GM23338 (cell line): Measurements from ENCODE around the gene SVBP. TPM values are rescaled to one million over a fixed set of nuclear protein-coding genes. Genes with fewer than 3 reads are reported as not detected.

Experiments used
- ATAC-seq: fragments of 200-7000 bp; cut with Tn5 transposase; 3 replicates; pipeline ENCODE4 v1.9.1; 2020
- DNase-seq: peaks from one replicate; pipeline ENCODE4 v3.0.0-alpha.2; 2015; ENCODE audit warnings: low spot score
- H2AFZ ChIP-seq: fragments of 200-600 bp; sonication (generic); 2 replicates; pipeline ENCODE4 v1.8.0; 2016; ENCODE audit warnings: antibody characterized with exemption, mild to moderate bottlenecking, moderate library complexity
- H3F3A ChIP-seq: fragments of 200-600 bp; sonication (generic); replicated peaks from 2 replicates; pipeline ENCODE4 v1.8.0; 2017; ENCODE audit warnings: antibody characterized with exemption, mixed run types, low read depth
- H3K27ac ChIP-seq: fragments of 200-600 bp; sonication (generic); 2 replicates; pipeline ENCODE4 v1.6.1; 2016; ENCODE audit warnings: low read depth
- H3K27me3 ChIP-seq: fragments of 200-600 bp; sonication (generic); 2 replicates; pipeline ENCODE4 v1.8.0; 2016; ENCODE audit warnings: mild to moderate bottlenecking, mixed run types, moderate library complexity; ENCODE audit not compliant: insufficient read depth
- H3K36me3 ChIP-seq: fragments of 200-600 bp; sonication (generic); 2 replicates; pipeline ENCODE4 v1.8.0; 2016; ENCODE audit warnings: mild to moderate bottlenecking; ENCODE audit not compliant: insufficient read depth
- H3K4me1 ChIP-seq: fragments of 200-600 bp; sonication (generic); 2 replicates; pipeline ENCODE4 v1.8.0; 2016; ENCODE audit warnings: mild to moderate bottlenecking, moderate library complexity; ENCODE audit not compliant: insufficient read depth
- H3K4me2 ChIP-seq: fragments of 200-600 bp; sonication (generic); 2 replicates; pipeline ENCODE4 v1.7.1; 2017; ENCODE audit warnings: mixed run types
- H3K4me3 ChIP-seq: fragments of 200-600 bp; sonication (generic); 2 replicates; pipeline ENCODE4 v1.6.1; 2016; ENCODE audit warnings: mixed run types
- H3K79me2 ChIP-seq: fragments of 200-600 bp; sonication (generic); replicated peaks from 2 replicates; pipeline ENCODE4 v1.8.0; 2017; ENCODE audit warnings: mild to moderate bottlenecking; ENCODE audit not compliant: insufficient read depth
- H3K9me2 ChIP-seq: fragments of 200-600 bp; sonication (generic); 2 replicates; pipeline ENCODE4 v1.8.0; 2017; ENCODE audit not compliant: insufficient read depth
- H4K20me1 ChIP-seq: fragments of 200-600 bp; sonication (generic); replicated peaks from 2 replicates; pipeline ENCODE4 v1.8.0; 2017; ENCODE audit warnings: mild to moderate bottlenecking; ENCODE audit not compliant: insufficient read depth
- H3K27ac Mint-ChIP-seq: 2 replicates; pipeline ENCODE4 v1.8.0; 2020; ENCODE audit warnings: inconsistent platforms, mild to moderate bottlenecking, moderate library complexity, mixed read lengths
- H3K27me3 Mint-ChIP-seq: 3 replicates; pipeline ENCODE4 v1.8.0; 2022; ENCODE audit warnings: low read depth, mild to moderate bottlenecking, moderate library complexity, mixed read lengths, inconsistent platforms; ENCODE audit not compliant: insufficient read depth, poor library complexity
- H3K36me3 Mint-ChIP-seq: 3 replicates; pipeline ENCODE4 v1.8.0; 2021; ENCODE audit warnings: low read depth, mild to moderate bottlenecking, inconsistent platforms, moderate library complexity, mixed read lengths
- H3K4me1 Mint-ChIP-seq: 3 replicates; pipeline ENCODE4 v1.8.0; 2020; ENCODE audit warnings: mild to moderate bottlenecking, inconsistent platforms, mixed read lengths
- H3K4me3 Mint-ChIP-seq: 3 replicates; pipeline ENCODE4 v1.8.0; 2021; ENCODE audit warnings: moderate library complexity, mild to moderate bottlenecking, inconsistent platforms, mixed read lengths
- H3K9me3 Mint-ChIP-seq: 3 replicates; pipeline ENCODE4 v1.8.0; 2020; ENCODE audit warnings: moderate library complexity, mild to moderate bottlenecking, inconsistent platforms, mixed read lengths
- CREB1 ChIP-seq: fragments of 250-450 bp; sonication (Bioruptor Pico); IDR thresholded peaks from 2 replicates; pipeline ENCODE4 v1.5.0; 2020; ENCODE audit warnings: low read depth, mild to moderate bottlenecking, moderate library complexity
- CTCF ChIP-seq, 2 experiments: fragments of 200-600 bp in 1 of 2; sonication (generic) in 1 of 2; conservative IDR thresholded peaks; 2 replicates each; pipeline versions ENCODE4 v1.5.1 to v1.6.1; 2016 to 2017; ENCODE audit warnings: antibody characterized with exemption in 2 of 2, low read depth in 2 of 2, mild to moderate bottlenecking in 2 of 2, moderate library complexity in 1 of 2
- EZH2phosphoT487 ChIP-seq: fragments of 200-600 bp; sonication (generic); IDR thresholded peaks from one replicate; pipeline ENCODE4 v1.8.1; 2018; ENCODE audit warnings: antibody characterized with exemption; ENCODE audit not compliant: unreplicated experiment
- JUNB ChIP-seq: IDR thresholded peaks from one replicate; pipeline ENCODE4 v1.6.1; 2016; ENCODE audit warnings: antibody characterized with exemption; ENCODE audit not compliant: unreplicated experiment
- NANOG ChIP-seq: IDR thresholded peaks from 2 replicates; pipeline ENCODE4 v1.6.1; 2016; ENCODE audit warnings: antibody characterized with exemption, borderline replicate concordance
- POLR2AphosphoS5 ChIP-seq: IDR thresholded peaks from 2 replicates; pipeline ENCODE4 v1.6.1; 2016; ENCODE audit warnings: antibody characterized with exemption, low read depth
- STAT1 ChIP-seq: IDR thresholded peaks from one replicate; pipeline ENCODE4 v1.6.1; 2016; ENCODE audit warnings: antibody characterized with exemption; ENCODE audit not compliant: unreplicated experiment
- ZNF114 ChIP-seq: fragments of 250-450 bp; sonication (Bioruptor Pico); IDR thresholded peaks from 2 replicates; pipeline ENCODE4 v1.5.0; 2020; ENCODE audit warnings: mild to moderate bottlenecking, moderate library complexity
- ZNF331 ChIP-seq: fragments of 250-450 bp; sonication (Bioruptor Pico); IDR thresholded peaks from 2 replicates; pipeline ENCODE4 v1.5.0; 2020; ENCODE audit warnings: low read depth, mild to moderate bottlenecking, moderate library complexity
- polyA plus RNA-seq: library from polyadenylated mRNA; unstranded; fragments of >200 nt; fragmentation: Nextera tagmentation; extraction: Ambion mirVana; gene quantifications from 2 replicates; pipeline ENCODE4 v1.2.1, GENCODE V29; 2016
- total RNA-seq: library from RNA; depleted of rRNA; stranded (reverse); fragments of >200 nt; shearing (Covaris generic); gene quantifications from 2 replicates; pipeline ENCODE4 v1.2.3, GENCODE V29; 2014
- TF ChIP-seq, protein P1 (sequence below): IDR thresholded peaks from one replicate; pipeline ENCODE4 v1.6.1; 2018; ENCODE audit warnings: antibody characterized with exemption; ENCODE audit not compliant: unreplicated experiment
- TF ChIP-seq, protein P2 (sequence below): IDR thresholded peaks from 2 replicates; pipeline ENCODE4 v1.6.1; 2016; ENCODE audit warnings: antibody characterized with exemption

The SVBP gene
- total and polyA plus RNA-seq, 2 experiments from 2014 or later = 22.1 to 82.1 TPM

DNA sequence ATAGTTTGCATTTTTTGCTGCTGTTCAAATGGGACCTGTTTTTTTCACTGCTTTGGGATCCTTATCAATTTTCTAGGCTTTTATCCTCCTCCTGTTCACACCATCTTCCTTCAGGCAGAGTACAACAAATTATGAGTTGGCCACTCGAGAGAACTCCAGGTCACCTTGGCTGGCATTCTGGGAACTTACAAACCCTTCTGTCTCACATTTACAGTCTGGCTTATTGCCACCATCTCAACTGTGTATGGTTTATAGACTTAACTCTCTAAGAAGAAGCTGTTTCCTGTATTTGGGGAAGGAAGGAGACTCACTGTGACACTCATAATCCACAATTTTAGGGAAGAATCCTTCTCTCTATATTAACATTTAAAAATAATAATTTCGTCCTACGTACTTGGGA, 23.8 kb upstream of the SVBP start:
- Mint-ChIP-seq H3K27ac (no peak overlapping the region), H3K4me1 (peaks cover 3% of the 10 kb centered on the region), H3K9me3 (no peaks in the 10 kb centered on the region), H3K27me3 (peaks cover 2% of the 10 kb centered on the region), H3K4me3 (no peak overlapping the region), H3K36me3 (peaks cover 18% of the 10 kb centered on the region)
- no peaks in the 10 kb centered on the region for H4K20me1 ChIP-seq
- no peak overlapping the region for H3K4me3 ChIP-seq
- no peaks in the 10 kb centered on the region for H3K36me3 ChIP-seq
- TF ChIP-seq ZNF331 = no peak
- TF ChIP-seq NANOG = no peak
- TF ChIP-seq ZNF114 (CRISPR knock-in tag) = no peak
- no peak for TF ChIP-seq STAT1
- TF ChIP-seq JUNB = no peak
- no peak for TF ChIP-seq CREB1 (CRISPR knock-in tag)
- TF ChIP-seq EZH2phosphoT487 = no peak
- no peak for ATAC-seq
- no peaks in the 10 kb centered on the region for H3F3A ChIP-seq
- no peak overlapping the region for H3K4me2 ChIP-seq
- peaks cover 10% of the 10 kb centered on the region for H3K4me1 ChIP-seq
- H2AFZ ChIP-seq = no peak overlapping the region
- H3K27me3 ChIP-seq = no peaks in the 10 kb centered on the region
- no peaks in the 10 kb centered on the region for H3K79me2 ChIP-seq
- H3K27ac ChIP-seq = no peak overlapping the region
- DNase-seq = no peak
- no peaks in the 10 kb centered on the region for H3K9me2 ChIP-seq

- H3K4me1 ChIP-seq = no peaks in the 10 kb centered on the region
- H3K4me3 ChIP-seq = no peak overlapping the region
- peaks cover 4% of the 10 kb centered on the region for H3K27me3 Mint-ChIP-seq
- H3K27ac ChIP-seq = no peak overlapping the region
- DNase-seq (no peak), ATAC-seq (no peak)
- no peaks in the 10 kb centered on the region for H3K9me2 ChIP-seq
- H3K9me3 Mint-ChIP-seq = no peaks in the 10 kb centered on the region
- no peak overlapping the region for H3K4me3 Mint-ChIP-seq
- peaks cover 15% of the 10 kb centered on the region for H3K36me3 Mint-ChIP-seq
- no peaks in the 10 kb centered on the region for H3F3A ChIP-seq
- no peaks in the 10 kb centered on the region for H3K79me2 ChIP-seq
- no peaks in the 10 kb centered on the region for H3K36me3 ChIP-seq
- H3K4me1 Mint-ChIP-seq = no peaks in the 10 kb centered on the region
- no peaks in the 10 kb centered on the region for H3K27me3 ChIP-seq
- H2AFZ ChIP-seq = no peak overlapping the region
- H3K4me2 ChIP-seq = no peak overlapping the region
- no peak overlapping the region for H3K27ac Mint-ChIP-seq
- H4K20me1 ChIP-seq = no peaks in the 10 kb centered on the region; the same call in 1 of the 2 replicates
- TF ChIP-seq STAT1 (no peak), ZNF331 (no peak), EZH2phosphoT487 (no peak), NANOG (no peak), CTCF (conservative IDR thresholded peaks at IDR 0.05; ENCODE audit: low read depth in 2 of 2) (no peak), POLR2AphosphoS5 (no peak), CREB1 (CRISPR knock-in tag) (no peak), JUNB (no peak), ZNF114 (CRISPR knock-in tag) (no peak)
- TF ChIP-seq, protein P1, sequence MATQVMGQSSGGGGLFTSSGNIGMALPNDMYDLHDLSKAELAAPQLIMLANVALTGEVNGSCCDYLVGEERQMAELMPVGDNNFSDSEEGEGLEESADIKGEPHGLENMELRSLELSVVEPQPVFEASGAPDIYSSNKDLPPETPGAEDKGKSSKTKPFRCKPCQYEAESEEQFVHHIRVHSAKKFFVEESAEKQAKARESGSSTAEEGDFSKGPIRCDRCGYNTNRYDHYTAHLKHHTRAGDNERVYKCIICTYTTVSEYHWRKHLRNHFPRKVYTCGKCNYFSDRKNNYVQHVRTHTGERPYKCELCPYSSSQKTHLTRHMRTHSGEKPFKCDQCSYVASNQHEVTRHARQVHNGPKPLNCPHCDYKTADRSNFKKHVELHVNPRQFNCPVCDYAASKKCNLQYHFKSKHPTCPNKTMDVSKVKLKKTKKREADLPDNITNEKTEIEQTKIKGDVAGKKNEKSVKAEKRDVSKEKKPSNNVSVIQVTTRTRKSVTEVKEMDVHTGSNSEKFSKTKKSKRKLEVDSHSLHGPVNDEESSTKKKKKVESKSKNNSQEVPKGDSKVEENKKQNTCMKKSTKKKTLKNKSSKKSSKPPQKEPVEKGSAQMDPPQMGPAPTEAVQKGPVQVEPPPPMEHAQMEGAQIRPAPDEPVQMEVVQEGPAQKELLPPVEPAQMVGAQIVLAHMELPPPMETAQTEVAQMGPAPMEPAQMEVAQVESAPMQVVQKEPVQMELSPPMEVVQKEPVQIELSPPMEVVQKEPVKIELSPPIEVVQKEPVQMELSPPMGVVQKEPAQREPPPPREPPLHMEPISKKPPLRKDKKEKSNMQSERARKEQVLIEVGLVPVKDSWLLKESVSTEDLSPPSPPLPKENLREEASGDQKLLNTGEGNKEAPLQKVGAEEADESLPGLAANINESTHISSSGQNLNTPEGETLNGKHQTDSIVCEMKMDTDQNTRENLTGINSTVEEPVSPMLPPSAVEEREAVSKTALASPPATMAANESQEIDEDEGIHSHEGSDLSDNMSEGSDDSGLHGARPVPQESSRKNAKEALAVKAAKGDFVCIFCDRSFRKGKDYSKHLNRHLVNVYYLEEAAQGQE = no peak
- TF ChIP-seq, protein P2, sequence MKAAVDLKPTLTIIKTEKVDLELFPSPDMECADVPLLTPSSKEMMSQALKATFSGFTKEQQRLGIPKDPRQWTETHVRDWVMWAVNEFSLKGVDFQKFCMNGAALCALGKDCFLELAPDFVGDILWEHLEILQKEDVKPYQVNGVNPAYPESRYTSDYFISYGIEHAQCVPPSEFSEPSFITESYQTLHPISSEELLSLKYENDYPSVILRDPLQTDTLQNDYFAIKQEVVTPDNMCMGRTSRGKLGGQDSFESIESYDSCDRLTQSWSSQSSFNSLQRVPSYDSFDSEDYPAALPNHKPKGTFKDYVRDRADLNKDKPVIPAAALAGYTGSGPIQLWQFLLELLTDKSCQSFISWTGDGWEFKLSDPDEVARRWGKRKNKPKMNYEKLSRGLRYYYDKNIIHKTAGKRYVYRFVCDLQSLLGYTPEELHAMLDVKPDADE = no peak
Observed at GRCh38 chr1:42838482-42839190, 21.4 kb upstream of the SVBP start.
